ENCODE measurements around the gene NFATC1.
A peak's percentile ranks its signal among the peaks of the same experiment; 100 is the strongest.

The NFATC1 gene

DNA sequence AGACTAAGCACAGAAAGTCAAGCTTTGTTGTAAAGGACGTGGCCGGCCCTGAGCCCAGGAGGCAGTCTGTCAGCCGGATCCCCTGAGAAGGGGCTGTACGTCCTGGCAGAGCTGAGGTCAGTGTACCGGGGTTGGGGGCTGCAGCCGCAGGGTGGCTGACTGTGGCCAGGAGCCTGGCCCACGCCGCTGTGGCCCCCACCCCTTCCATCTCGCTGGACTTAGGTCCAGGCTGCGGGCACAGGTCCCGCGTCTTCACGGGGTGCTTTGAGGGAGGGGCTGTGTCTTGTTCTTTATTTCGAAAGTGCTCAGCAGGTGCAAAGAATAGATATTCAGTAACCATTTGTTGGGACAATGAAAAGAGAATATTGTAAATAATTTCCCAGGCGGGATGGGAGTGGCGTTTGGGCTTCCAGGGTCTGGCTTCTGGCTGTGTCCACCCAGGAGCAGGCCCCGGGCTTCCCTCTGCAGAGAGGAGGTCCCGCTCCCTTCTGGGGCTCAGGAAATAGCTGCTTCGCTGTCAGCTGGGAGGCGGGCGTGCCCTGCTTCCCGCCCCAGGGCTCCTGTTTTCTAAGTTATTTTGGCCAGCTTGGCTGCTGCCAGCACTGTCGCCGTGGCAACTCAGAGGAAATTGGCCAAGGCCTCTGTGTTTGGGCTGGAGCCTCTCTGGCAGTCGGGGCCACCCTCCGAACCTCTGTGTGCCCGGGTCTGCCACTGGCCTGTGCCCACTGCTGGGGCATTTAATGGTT lies 7.4 kb downstream of the NFATC1 start:
- no peak for DNase-seq (ENCODE audit: extremely low read depth, insufficient read length)
- Histone ChIP-seq H3K4me3 (replicated peaks; ENCODE audit: low read depth, low read length) (no peak overlapping the region), H3K27me3 (replicated peaks; ENCODE audit: control insufficient read depth, insufficient read depth, low read length) (no peaks in the 10 kb centered on the region; the same call in 1 of the 2 replicates), H3K36me3 (ENCODE audit: control insufficient read depth, insufficient read depth, low read length) (no peaks in the 10 kb centered on the region)
- TF ChIP-seq, protein P1, sequence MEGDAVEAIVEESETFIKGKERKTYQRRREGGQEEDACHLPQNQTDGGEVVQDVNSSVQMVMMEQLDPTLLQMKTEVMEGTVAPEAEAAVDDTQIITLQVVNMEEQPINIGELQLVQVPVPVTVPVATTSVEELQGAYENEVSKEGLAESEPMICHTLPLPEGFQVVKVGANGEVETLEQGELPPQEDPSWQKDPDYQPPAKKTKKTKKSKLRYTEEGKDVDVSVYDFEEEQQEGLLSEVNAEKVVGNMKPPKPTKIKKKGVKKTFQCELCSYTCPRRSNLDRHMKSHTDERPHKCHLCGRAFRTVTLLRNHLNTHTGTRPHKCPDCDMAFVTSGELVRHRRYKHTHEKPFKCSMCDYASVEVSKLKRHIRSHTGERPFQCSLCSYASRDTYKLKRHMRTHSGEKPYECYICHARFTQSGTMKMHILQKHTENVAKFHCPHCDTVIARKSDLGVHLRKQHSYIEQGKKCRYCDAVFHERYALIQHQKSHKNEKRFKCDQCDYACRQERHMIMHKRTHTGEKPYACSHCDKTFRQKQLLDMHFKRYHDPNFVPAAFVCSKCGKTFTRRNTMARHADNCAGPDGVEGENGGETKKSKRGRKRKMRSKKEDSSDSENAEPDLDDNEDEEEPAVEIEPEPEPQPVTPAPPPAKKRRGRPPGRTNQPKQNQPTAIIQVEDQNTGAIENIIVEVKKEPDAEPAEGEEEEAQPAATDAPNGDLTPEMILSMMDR (IDR thresholded peaks at IDR 0.05; ENCODE audit: insufficient read depth, low read length, poor library complexity, severe bottlenecking) = no peak

DNA sequence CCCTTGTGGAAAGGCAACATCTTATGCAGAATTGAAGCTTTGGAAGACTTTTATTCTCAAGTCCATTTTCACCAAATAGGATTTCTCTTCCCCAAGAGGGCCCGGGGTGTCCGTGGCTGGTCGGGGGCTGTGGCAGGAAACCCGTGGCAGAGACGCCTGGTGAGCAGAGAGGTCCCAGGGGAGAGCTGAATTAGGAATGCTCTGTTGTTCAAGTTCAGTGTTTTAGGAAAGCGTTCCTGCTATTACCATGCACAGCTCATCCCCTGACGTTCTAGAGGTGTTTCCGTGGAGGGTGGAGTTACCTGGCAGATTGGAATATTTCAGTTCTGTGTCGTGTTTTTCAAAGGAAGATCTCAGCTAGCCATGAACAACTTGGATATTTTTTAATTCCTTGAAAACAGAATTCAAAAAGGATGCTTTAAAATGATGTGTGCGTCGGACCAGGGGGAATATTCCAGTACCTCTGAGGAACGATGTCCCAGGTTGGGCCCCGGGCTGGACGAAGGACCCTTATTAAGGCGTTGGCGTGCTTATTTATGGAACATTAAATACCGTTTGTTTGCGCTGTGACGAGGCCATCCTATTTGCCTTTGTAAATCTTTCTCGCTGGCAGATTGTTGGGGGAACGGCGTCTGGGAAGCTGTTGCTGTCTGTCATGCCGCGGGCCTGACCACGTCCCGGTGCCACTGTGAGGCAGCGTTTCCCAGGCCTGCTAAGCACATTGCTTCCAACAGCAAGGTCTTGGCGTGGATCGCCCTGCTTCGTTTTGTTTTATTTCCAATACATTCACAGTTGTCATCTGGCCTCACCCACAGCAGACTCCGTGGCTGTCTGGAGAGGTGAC lies 8.2 kb downstream of the NFATC1 start:
- DNase-seq (ENCODE audit: extremely low read depth, insufficient read length) = no peak
- H3K4me3 ChIP-seq (replicated peaks; ENCODE audit: low read depth, low read length) = no peak overlapping the region
- TF ChIP-seq, protein P1 (IDR thresholded peaks at IDR 0.05; ENCODE audit: insufficient read depth, low read length, poor library complexity, severe bottlenecking) = no peak

DNA sequence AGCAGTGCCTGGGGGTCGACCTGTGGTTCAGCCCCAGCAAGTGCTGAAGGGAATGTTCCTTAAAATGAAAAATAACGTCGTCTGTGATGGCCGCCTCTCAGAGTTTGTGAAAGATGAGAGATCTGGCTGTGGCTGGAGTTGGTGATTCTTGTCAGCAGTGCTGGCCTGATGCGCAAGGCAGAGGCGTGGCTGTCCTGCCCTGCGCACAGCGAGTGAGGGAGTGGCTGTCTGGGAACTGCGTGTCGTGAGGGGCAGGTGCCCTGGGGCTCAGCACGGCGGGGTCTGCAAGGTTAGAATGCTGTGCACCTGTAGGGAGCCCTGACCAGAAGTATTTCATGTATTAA lies 8.8 kb downstream of the NFATC1 start:
- no peaks in the 10 kb centered on the region; the same call in 1 of the 2 replicates for H3K27me3 ChIP-seq (replicated peaks; ENCODE audit: control insufficient read depth, insufficient read depth, low read length)
- DNase-seq (ENCODE audit: extremely low read depth, insufficient read length) = no peak
- TF ChIP-seq, protein P1 (IDR thresholded peaks at IDR 0.05; ENCODE audit: insufficient read depth, low read length, poor library complexity, severe bottlenecking) = no peak
- H3K36me3 ChIP-seq (ENCODE audit: control insufficient read depth, insufficient read depth, low read length) = no peaks in the 10 kb centered on the region
- H3K4me3 ChIP-seq (replicated peaks; ENCODE audit: low read depth, low read length) = no peak overlapping the region

More for the DNA sequence above, 8.2 kb downstream of the NFATC1 start:
- H3K27me3 ChIP-seq (replicated peaks; ENCODE audit: control insufficient read depth, insufficient read depth, low read length) = no peaks in the 10 kb centered on the region; the same call in 1 of the 2 replicates
- H3K36me3 ChIP-seq (ENCODE audit: control insufficient read depth, insufficient read depth, low read length) = no peaks in the 10 kb centered on the region

DNA sequence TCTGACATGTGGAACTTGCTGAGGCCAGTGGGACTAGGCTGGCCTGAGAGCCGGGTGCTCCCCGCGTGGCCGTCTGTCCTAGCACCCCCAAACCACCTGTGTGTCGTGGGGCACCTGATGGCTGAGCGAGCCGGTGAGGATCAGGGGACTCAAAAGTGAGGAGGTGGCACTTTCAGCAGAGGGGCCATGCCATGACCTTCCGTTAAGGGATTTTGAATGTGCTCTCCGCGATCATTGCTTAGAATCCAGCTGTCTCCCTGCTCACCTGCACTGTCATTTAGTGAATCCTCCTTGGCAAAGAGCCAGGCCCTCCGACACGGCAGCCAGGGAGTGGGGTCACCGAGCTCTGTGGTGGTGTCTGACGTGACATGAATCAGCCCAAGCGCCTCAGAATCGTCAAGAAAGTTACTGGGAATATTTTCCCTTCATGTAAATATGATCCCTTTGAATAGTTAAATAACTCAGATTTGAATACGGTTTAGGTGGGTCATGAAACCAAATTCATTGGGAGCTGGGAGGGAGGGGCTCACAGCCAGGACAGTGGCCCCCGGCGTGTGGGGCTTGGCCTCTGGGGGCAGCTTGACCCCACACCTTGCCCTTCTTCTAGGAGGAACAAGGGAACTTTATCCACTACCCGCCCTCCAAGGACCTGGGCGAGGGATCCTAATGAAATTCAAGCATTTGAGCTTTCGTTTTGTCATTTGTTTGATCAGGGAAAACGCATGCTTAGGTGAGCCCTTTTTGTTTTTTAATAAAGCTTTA lies 9.5 kb downstream of the NFATC1 start:
- Histone ChIP-seq H3K4me3 (replicated peaks; ENCODE audit: low read depth, low read length) (no peak overlapping the region), H3K27me3 (replicated peaks; ENCODE audit: control insufficient read depth, insufficient read depth, low read length) (no peaks in the 10 kb centered on the region; the same call in 1 of the 2 replicates), H3K36me3 (ENCODE audit: control insufficient read depth, insufficient read depth, low read length) (no peaks in the 10 kb centered on the region)
- TF ChIP-seq, protein P1 (IDR thresholded peaks at IDR 0.05; ENCODE audit: insufficient read depth, low read length, poor library complexity, severe bottlenecking) = no peak
- no peak for DNase-seq (ENCODE audit: extremely low read depth, insufficient read length)

DNA sequence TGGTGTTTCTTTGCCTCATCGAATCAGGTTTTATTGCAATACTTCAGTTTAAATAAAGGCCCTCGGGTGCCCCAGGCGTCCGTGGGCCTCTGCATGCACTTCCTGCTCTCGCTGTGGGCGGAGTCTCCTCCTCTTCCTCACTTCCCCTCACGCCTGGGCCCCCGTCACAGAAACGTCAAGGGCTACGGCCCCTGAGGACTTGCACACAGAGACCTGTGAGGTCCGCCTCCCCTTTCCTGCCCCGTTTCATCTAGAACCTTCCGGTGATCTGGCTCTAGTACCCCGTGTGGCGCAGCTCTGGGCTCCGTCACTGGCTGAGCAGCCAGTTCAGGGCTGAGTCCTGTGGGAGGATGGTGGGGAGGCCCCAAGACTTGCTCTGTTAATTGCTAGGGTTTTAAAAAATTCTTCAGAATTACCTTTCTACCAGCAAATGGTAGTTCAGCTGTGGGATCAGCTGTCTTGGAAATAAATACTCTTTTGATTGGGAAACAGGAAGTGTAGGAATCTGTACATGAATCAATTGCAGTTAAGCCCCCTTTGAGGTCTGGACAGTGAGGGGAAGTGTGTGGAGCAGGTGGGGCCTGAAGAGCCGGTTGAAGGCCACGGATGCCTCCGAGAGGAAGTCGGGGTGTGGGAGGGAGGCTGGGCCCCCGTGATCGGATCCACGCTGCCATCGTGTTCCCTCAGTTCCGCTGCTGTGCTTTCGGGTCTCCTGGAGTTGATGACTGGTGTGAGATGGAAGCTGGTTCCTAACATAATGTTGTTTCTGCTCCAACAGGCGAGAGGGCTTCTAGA lies 10.2 kb downstream of the NFATC1 start:
- H3K4me3 ChIP-seq (replicated peaks; ENCODE audit: low read depth, low read length) = no peak overlapping the region
- TF ChIP-seq, protein P1 (IDR thresholded peaks at IDR 0.05; ENCODE audit: insufficient read depth, low read length, poor library complexity, severe bottlenecking) = no peak

More for the DNA sequence above, 10.2 kb downstream of the NFATC1 start:
- Histone ChIP-seq H3K36me3 (ENCODE audit: control insufficient read depth, insufficient read depth, low read length) (no peaks in the 10 kb centered on the region), H3K27me3 (replicated peaks; ENCODE audit: control insufficient read depth, insufficient read depth, low read length) (no peaks in the 10 kb centered on the region; the same call in 1 of the 2 replicates)
- DNase-seq (ENCODE audit: extremely low read depth, insufficient read length) = peak; percentile 65

Measured in GM06990 (cell line).